D341Med (cell line): ENCODE data around the gene KLK3.
"Not testable (repeated sequence)": the region's sequence is repeated elsewhere in the genome, so short reads cannot be mapped to it uniquely, and the experiment has no call there.

Source experiments
- DNase-seq: peaks from one replicate; pipeline ENCODE4 v3.0.0; 2012; ENCODE audit warnings: low spot score

The KLK3 gene

GRCh38 chr19:50854636-50855410, at the start of gene KLK3:
TSS of gene KLK3 (plus strand) at chr19:50854915. CDS start at chr19:50854956, 41 bp downstream.
- DNase-seq: no peak

DNA sequence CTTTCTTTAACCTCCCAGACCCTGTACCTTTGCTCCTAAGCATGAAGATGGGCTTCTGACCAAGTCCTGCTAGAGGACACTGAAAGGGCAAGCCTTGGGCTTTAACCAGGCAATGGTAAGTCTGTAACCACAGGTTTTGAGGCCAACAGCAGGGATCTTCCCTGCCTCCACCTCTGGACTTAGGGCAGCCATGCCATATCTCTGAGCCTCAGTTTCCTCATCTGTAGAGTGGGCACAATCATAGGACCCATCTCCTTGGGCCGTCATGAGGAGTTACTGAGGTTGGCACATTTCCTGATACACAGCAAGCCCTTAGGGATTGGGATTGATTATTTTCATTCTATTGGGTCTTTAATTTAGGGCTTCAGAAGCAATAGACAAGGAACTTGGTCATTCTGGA, 45.9 kb upstream of the KLK3 start:
- DNase-seq: no peak

GRCh38 chr19:50811622-50812238, 43.0 kb upstream of the KLK3 start:
- not testable (repeated sequence) for DNase-seq

DNA sequence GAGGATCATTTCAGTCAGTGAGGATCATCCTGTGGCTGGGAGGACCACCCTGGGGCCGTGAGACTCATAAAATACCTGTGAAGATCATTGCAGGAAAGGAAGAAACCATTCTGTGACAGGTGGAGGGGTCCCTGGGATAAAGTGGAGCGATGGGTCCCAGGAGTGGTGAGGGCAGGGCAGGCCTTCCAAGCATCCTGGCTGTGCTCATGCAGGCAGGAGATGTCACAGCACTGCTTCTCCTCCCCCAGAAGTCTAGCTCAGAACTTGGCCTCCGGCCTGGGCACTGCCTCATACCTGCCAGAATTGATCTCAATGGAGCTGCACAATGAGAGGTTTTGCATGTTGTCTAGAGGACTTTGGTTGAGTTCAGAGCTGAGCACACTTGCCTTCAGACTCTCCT, 42.2 kb upstream of the KLK3 start:
- no peak for DNase-seq

- no peak for DNase-seq
Observed at GRCh38 chr19:50814883-50815282, 39.8 kb upstream of the KLK3 start.

GRCh38 chr19:50815439-50815838, 39.3 kb upstream of the KLK3 start:
- no peak for DNase-seq

GRCh38 chr19:50817941-50818858, 36.5 kb upstream of the KLK3 start:
- DNase-seq: peak; percentile 62

GRCh38 chr19:50818859-50819472, 35.7 kb upstream of the KLK3 start:
- DNase-seq: no peak

- DNase-seq: no peak
Observed at GRCh38 chr19:50819636-50820035, 35.1 kb upstream of the KLK3 start.

- no peak for DNase-seq
Observed at GRCh38 chr19:50820086-50820485, 34.6 kb upstream of the KLK3 start.

DNA sequence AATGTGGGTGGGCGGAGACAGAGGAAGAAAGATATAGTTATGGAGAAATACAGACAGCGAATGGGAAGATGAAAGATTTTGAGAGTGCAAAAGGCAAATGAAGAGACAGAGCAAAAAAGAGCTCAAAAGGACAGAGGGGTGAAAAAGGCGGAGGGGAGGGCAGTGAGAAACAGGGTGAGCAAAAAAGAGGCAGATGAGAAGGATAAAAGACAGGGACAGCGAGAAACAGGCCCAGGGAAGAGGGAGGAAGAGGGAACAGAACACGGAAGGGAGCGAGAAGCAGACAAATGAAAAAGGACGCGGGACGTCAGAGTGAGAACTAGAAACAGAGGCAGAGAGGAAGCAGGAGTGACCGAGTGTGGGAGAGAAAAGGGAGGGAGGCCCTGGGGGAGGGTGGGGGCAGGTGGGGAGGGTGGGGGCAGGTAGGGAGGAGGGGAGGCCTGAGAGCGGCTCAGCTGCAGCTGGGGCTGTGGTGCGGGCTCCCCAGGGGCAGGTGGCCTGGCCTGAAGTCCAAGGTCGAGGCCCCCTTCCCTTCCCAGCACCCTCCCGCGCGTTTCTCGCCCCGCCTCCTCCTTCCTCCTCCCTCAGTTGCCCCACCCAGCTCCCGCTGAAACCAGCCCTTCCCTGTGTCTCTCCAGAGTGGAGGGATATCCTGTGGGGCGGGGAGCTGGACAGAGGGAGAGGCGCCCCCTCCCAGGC, 34.0 kb upstream of the KLK3 start:
- no peak for DNase-seq

- no peak for DNase-seq
Observed at GRCh38 chr19:50821248-50821612, 33.5 kb upstream of the KLK3 start.

GRCh38 chr19:50821622-50822021, 33.1 kb upstream of the KLK3 start:
- no peak for DNase-seq

- no peak for DNase-seq
Observed at GRCh38 chr19:50822661-50823208, 32.0 kb upstream of the KLK3 start.

DNA sequence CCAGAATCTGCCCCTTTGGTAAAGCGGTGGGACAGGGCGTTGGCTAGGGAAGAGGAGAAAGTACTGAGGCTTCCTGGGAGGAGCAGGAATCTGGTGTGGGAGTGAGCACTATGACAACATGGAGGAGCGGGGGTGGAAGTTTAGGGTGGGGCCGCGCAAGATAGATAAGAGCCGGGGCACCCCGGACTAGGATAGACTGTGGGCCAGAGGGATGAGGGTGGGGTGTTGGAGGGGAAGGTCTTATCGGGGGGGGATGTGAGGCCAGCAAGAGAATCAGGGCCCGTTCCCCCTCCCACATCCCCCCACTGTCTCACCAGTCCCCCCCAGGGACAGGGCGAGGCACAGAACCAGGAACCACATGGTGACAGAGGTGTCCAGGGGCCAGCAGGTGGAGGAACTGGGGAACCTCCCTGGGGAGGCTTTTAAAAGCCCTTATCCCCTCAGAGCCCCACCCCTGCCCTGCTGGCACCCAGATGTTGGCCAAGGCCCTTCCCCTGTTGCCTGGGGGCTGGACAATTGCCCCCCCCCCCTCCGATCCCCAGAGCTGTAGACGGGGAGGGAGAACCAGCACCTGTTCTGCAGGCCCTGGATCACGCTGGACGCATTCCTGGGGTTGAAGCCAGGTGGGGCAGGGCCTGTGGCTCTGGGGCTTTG, 31.2 kb upstream of the KLK3 start, which contains the start of gene KLK1:
Gene KLK1 (minus strand): TSS at position 399 of the 654 bp plus-strand sequence. CDS start 39 bp downstream, at position 360.
- DNase-seq: no peak

- no peak for DNase-seq
Observed at GRCh38 chr19:50826492-50827240, 28.0 kb upstream of the KLK3 start.

DNA sequence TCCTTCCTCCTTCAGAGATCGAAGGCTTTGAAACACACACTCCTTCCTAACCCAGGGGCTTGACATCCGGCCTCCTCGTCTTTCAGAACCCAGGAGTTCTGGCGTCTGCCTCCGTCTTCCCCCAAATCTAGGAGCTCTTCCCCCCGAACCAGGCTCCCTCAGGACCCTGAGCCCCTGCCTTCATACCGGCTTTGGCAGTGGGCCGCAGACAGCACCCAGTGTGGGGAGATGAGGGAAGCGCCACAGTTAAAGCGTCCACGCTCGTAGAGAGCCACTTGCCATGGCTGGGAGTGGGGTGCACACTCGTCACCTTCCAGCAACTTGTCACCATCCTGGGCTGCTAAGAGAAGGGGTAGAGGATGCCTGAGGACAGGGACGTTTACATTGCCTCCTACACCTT, 27.2 kb upstream of the KLK3 start:
- DNase-seq: no peak

GRCh38 chr19:50829801-50830200, 24.9 kb upstream of the KLK3 start:
- no peak for DNase-seq

GRCh38 chr19:50830266-50831025, 24.3 kb upstream of the KLK3 start:
- no peak for DNase-seq
